ENCODE data around the gene ASB2. TPM values are rescaled to one million over a fixed set of nuclear protein-coding genes. Genes with fewer than 3 reads are reported as not detected.
A peak's percentile ranks its signal among the peaks of the same experiment; 100 is the strongest.

Gene ASB2
- total and polyA plus RNA-seq, 7 experiments from 2014 or later = 0.32 to 63.1 (median 1.4) TPM; not detected in 2

DNA sequence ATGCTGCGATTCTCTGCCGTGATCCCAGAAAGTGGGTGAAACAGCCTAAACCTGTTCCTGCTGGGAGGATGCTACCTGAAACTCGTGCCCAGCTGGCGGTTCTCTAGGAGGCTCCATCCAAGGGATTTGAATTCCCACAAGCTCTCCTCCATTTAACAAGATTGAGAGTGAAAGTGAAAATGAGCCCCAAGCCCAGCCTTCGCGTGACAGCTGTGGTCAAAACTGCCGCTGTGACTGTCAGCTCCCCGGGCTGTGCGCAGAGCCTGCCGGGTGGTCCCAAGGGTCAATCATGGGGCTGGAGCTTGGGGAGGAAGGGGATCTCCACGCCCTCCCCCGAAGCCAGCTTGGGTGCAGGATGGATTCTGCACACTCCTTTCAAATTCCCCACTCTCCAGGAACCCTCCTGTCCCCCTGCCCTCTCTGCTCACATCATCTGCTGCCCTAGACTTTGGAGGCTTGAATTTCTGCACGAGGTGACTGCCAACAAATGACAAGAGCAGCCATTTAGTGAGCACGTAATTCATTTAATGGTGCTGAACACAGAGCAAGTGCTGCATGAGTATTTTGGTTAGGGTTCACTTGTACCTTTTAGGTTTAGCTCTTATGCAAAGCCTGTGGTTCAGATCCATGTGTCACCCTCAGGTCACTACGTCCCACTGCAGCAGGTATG, 5.3 kb downstream of the ASB2 start:
- peak overlapping the region; percentile 82 to 93 (median 89) for H3K4me3 Mint-ChIP-seq

DNA sequence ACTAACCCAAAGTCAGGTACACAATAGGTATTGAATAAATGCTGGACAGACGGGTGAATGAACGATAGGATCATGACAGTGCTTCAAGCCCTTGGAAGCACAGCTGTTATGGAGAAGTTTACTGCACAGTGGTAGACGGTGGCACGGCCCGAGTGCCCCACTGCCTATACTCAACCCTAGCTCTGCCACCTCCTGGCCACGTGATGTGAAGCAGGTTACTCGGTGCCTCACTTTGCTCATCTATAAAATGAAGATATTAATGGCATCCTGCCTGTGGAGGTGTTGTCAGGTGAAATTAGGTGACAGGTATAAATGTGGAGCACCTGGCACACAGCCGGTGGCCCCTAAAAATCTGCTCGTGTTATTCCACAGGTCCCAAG, 5.8 kb downstream of the ASB2 start:
- Histone ChIP-seq H3K4me3 (ENCODE audit: low read length) (peak overlapping the region; percentile 72), H3K9me3 (ENCODE audit: control insufficient read depth in 2 of 3, low read length in 3 of 3) (no peaks in the 10 kb centered on the region), H3K27ac (ENCODE audit: low read depth, low read length) (no peak overlapping the region), H3K36me3 (ENCODE audit: control insufficient read depth in 2 of 3, insufficient read depth in 3 of 3, low read length in 3 of 3) (no peaks in the 10 kb centered on the region), H3K4me1 (ENCODE audit: control insufficient read depth in 2 of 2, insufficient read depth in 2 of 2, low read length in 2 of 2) (peaks cover 13 to 24% of the 10 kb centered on the region in 2 donors), H3K27me3 (ENCODE audit: control insufficient read depth in 2 of 2, insufficient read depth in 2 of 2, low read length in 2 of 2) (no peaks in the 10 kb centered on the region)
- intact Hi-C loops (cut with micrococcal nuclease) = loop anchor here (1.0 to 2.0 kb wide), 5 partner anchors 11 to 31 kb away; no protein-coding TSS in a partner anchor
- peaks cover 0 to 6% (median 1%) of the 10 kb centered on the region in 11 donors for H3K9me3 Mint-ChIP-seq
- ChIA-PET POLR2A (interaction anchor here (0.8 to 3.2 kb wide), 11 partner anchors 8 to 110 kb away, joined by 3 to 32 read pairs (median 3); partner anchors contain the start of genes DDX24 and IFI27L1), CTCF (interaction anchor here (1.1 to 18.5 kb wide), 14 partner anchors 11 to 210 kb away, joined by 3 to 388 read pairs (median 7); partner anchors contain the start of gene OTUB2)
- ATAC-seq = peak; percentile 93
- peaks cover 0 to 28% (median 0%) of the 10 kb centered on the region in 5 donors for H3K36me3 Mint-ChIP-seq
- H3K4me3 Mint-ChIP-seq = peak overlapping the region; percentile 82 to 93 (median 89)
- peaks cover 14 to 91% (median 19%) of the 10 kb centered on the region in 7 donors for H3K4me1 Mint-ChIP-seq
- peak overlapping the region in 8 of 9 donors; percentile 21 to 99 (median 70) for H3K27ac Mint-ChIP-seq
- peaks cover 0 to 2% (median under 1%) of the 10 kb centered on the region in 5 donors for H3K27me3 Mint-ChIP-seq
- peak in 8 of 9 donors; percentile 43 to 63 (median 56) for DNase-seq

More for the DNA sequence above, 5.3 kb downstream of the ASB2 start:
- Mint-ChIP-seq H3K27me3 (peaks cover 0 to 6% (median 6%) of the 10 kb centered on the region in 5 donors), H3K4me1 (peaks cover 17 to 91% (median 23%) of the 10 kb centered on the region in 7 donors), H3K27ac (peak overlapping the region in 7 of 9 donors; percentile 21 to 99 (median 73)), H3K9me3 (peaks cover 0 to 10% (median 6%) of the 10 kb centered on the region in 11 donors), H3K36me3 (peaks cover 0 to 28% (median 4%) of the 10 kb centered on the region in 5 donors)
- CTCF ChIA-PET = interaction anchor here (0.7 to 18.5 kb wide), 15 partner anchors 11 to 210 kb away, joined by 3 to 388 read pairs (median 7); partner anchors contain the start of gene OTUB2
- H3K27ac ChIP-seq (ENCODE audit: low read depth, low read length) = no peak overlapping the region
- peak overlapping the region; percentile 72 for H3K4me3 ChIP-seq (ENCODE audit: low read length)
- intact Hi-C loops (cut with micrococcal nuclease) = loop anchor here (1.0 to 2.0 kb wide), 6 partner anchors 8 to 32 kb away; no protein-coding TSS in a partner anchor
- ATAC-seq (peak; percentile 63), DNase-seq (peak in 5 of 9 donors; percentile 13 to 63 (median 17))
- H3K9me3 ChIP-seq (ENCODE audit: control insufficient read depth in 2 of 3, low read length in 3 of 3) = no peaks in the 10 kb centered on the region
- POLR2A ChIA-PET = interaction anchor here (1.0 to 3.2 kb wide), 10 partner anchors 8 to 110 kb away, joined by 3 to 32 read pairs (median 3); partner anchors contain the start of genes CCDC197, DDX24 and IFI27L1
- H3K4me1 ChIP-seq (ENCODE audit: control insufficient read depth in 2 of 2, insufficient read depth in 2 of 2, low read length in 2 of 2) = peaks cover 15 to 28% of the 10 kb centered on the region in 2 donors
- H3K27me3 ChIP-seq (ENCODE audit: control insufficient read depth in 2 of 2, insufficient read depth in 2 of 2, low read length in 2 of 2) = no peaks in the 10 kb centered on the region
- no peaks in the 10 kb centered on the region for H3K36me3 ChIP-seq (ENCODE audit: control insufficient read depth in 2 of 3, insufficient read depth in 3 of 3, low read length in 3 of 3)

DNA sequence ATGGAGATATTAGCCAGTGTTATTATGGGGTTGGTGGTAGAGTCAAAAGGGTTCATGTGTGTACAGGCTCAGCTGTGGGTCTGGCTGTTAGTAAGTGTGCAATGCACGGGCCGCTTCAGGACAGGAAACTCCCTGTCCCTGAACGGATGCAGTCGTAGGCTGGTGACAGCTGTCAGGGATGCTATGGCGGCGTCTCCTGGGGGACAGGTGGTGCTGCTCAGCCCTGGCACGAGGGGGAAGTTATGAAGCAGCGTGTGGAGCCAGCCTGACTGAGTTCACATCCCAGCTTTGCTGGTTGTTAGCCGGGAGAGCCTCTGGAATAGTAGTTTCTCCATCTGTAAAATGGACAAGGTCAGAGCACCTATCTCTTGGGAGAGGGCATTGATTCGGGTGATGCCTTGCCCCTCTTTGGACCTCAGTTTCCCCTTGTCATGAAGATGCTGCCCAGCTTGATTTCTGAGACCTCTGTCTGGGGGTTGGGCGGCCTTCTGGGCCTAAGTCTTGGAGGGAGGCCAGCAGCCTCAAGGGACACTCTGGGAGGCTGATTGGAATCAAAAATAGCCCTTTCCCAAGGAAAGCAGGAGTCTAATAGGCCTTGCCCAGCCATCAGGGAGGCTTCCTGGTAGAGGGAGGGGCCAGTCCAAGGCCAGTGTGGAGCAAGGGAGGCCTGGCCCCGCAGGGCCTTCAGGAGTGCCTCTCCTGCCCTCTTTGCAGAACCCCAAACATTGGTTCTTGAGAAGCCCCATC, 7.1 kb downstream of the ASB2 start:
- DNase-seq (no peak), ATAC-seq (no peak)
- Mint-ChIP-seq H3K27me3 (no peaks in the 10 kb centered on the region), H3K4me3 (peak overlapping the region in 2 of 10 donors; percentile 51), H3K27ac (peak overlapping the region in 1 of 9 donors; percentile 81), H3K4me1 (peaks cover 14 to 91% (median 23%) of the 10 kb centered on the region in 7 donors), H3K9me3 (peaks cover 0 to 9% (median 0%) of the 10 kb centered on the region in 11 donors), H3K36me3 (peaks cover 0 to 34% (median 0%) of the 10 kb centered on the region in 5 donors)
- intact Hi-C loops (cut with micrococcal nuclease) = no loop called here
- POLR2A ChIA-PET = interaction anchor here (0.9 to 3.2 kb wide), 6 partner anchors 9 to 29 kb away, joined by 3 to 32 read pairs (median 9); no protein-coding TSS in a partner anchor
- Histone ChIP-seq H3K4me1 (ENCODE audit: control insufficient read depth in 2 of 2, insufficient read depth in 2 of 2, low read length in 2 of 2) (peaks cover 13 to 29% of the 10 kb centered on the region in 2 donors), H3K9me3 (ENCODE audit: control insufficient read depth in 2 of 3, low read length in 3 of 3) (no peaks in the 10 kb centered on the region), H3K27me3 (ENCODE audit: control insufficient read depth in 2 of 2, insufficient read depth in 2 of 2, low read length in 2 of 2) (no peaks in the 10 kb centered on the region), H3K27ac (ENCODE audit: low read depth, low read length) (no peak overlapping the region), H3K4me3 (ENCODE audit: low read length) (no peak overlapping the region), H3K36me3 (ENCODE audit: control insufficient read depth in 2 of 3, insufficient read depth in 3 of 3, low read length in 3 of 3) (no peaks in the 10 kb centered on the region)
- CTCF ChIA-PET = interaction anchor here (0.8 to 18.5 kb wide), 4 partner anchors 9 to 35 kb away, joined by 3 to 388 read pairs (median 20); no protein-coding TSS in a partner anchor

DNA sequence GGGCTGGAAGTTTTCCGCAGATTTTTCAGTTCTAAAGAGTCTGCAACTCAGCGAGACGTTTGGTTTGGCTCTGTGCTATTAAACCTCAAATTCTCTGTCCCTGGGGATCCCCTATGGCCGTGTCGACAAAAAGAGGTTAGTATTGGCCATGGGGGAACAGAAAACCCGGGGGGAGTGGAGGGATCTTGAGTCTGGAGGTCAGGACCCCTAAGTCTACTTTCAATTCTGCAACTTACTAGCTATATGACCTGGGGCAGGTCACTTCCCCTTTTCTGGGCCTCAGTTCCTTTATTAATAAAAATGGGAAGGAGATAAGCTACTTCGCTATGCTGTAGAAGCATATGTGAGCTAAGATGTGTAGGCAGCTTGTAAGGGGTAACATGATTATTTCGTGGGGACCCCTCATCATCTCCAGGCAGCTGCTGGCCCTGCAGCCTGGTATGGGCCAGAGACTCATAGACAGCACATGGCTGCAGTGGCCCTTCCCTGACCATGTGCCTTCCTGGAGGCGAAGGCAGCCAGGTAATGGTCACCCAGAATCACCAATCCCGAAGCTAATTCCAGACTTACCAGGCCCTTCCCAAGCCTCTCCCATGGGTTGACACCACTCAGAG, 8.6 kb downstream of the ASB2 start:
- DNase-seq (no peak), ATAC-seq (peak; percentile 10)
- Histone ChIP-seq H3K9me3 (ENCODE audit: control insufficient read depth in 2 of 3, low read length in 3 of 3) (no peaks in the 10 kb centered on the region), H3K4me1 (ENCODE audit: control insufficient read depth in 2 of 2, insufficient read depth in 2 of 2, low read length in 2 of 2) (peaks cover 25 to 44% of the 10 kb centered on the region in 2 donors), H3K4me3 (ENCODE audit: low read length) (no peak overlapping the region), H3K36me3 (ENCODE audit: control insufficient read depth in 2 of 3, insufficient read depth in 3 of 3, low read length in 3 of 3) (no peaks in the 10 kb centered on the region), H3K27me3 (ENCODE audit: control insufficient read depth in 2 of 2, insufficient read depth in 2 of 2, low read length in 2 of 2) (no peaks in the 10 kb centered on the region), H3K27ac (ENCODE audit: low read depth, low read length) (no peak overlapping the region)
- Mint-ChIP-seq H3K36me3 (peaks cover 0 to 39% (median 0%) of the 10 kb centered on the region in 5 donors), H3K4me3 (no peak overlapping the region), H3K4me1 (peaks cover 24 to 91% (median 36%) of the 10 kb centered on the region in 7 donors), H3K9me3 (peaks cover 0 to 9% (median 0%) of the 10 kb centered on the region in 11 donors), H3K27me3 (no peaks in the 10 kb centered on the region), H3K27ac (peak overlapping the region in 1 of 9 donors; percentile 32)
- ChIA-PET POLR2A (interaction anchor here (1.2 to 2.2 kb wide), 6 partner anchors 9 to 28 kb away, joined by 3 to 12 read pairs (median 6); no protein-coding TSS in a partner anchor), CTCF (interaction anchor here (0.6 to 18.5 kb wide), 5 partner anchors 8 to 32 kb away, joined by 3 to 388 read pairs (median 3); no protein-coding TSS in a partner anchor)
- intact Hi-C loops (cut with micrococcal nuclease) = no loop called here

DNA sequence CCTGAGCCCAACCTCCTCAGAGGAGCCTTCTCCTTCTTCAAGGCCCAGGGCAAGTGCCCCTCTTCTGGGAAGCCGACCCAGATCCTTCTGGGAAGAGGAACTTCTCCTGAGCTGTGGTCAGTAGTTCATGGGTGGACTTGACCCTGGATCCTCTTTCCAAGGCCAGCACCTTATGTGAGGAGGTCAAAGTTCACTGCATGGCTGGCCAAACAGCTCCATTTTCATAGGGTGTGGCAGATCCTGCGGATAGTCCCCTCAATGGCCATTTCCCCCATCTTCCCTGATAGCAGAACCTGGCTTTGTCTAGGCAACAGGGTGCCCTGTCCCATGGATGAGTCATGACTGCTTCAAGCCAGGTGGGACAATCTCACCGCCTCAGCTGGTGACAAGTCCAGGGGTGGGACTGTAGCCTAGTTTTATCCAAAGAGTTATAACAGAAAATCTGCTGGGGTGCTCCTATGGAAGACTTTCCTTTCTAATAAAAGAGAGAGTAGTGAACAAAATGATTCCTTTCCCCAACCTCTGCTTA, 10.4 kb downstream of the ASB2 start:
- POLR2A ChIA-PET = interaction anchor here (1.2 kb wide), 1 partner anchor 18 kb away, joined by 3 read pairs; no protein-coding TSS in a partner anchor
- peaks cover 0 to 45% (median 0%) of the 10 kb centered on the region in 5 donors for H3K36me3 Mint-ChIP-seq
- peaks cover 23 to 90% (median 44%) of the 10 kb centered on the region in 7 donors for H3K4me1 Mint-ChIP-seq

More for the DNA sequence above, 10.4 kb downstream of the ASB2 start:
- intact Hi-C loops (cut with micrococcal nuclease) = no loop called here
- Histone ChIP-seq H3K4me3 (ENCODE audit: low read length) (no peak overlapping the region), H3K9me3 (ENCODE audit: control insufficient read depth in 2 of 3, low read length in 3 of 3) (no peaks in the 10 kb centered on the region), H3K27me3 (ENCODE audit: control insufficient read depth in 2 of 2, insufficient read depth in 2 of 2, low read length in 2 of 2) (no peaks in the 10 kb centered on the region), H3K27ac (ENCODE audit: low read depth, low read length) (no peak overlapping the region), H3K4me1 (ENCODE audit: control insufficient read depth in 2 of 2, insufficient read depth in 2 of 2, low read length in 2 of 2) (peaks cover 26 to 56% of the 10 kb centered on the region in 2 donors), H3K36me3 (ENCODE audit: control insufficient read depth in 2 of 3, insufficient read depth in 3 of 3, low read length in 3 of 3) (no peaks in the 10 kb centered on the region)
- no peaks in the 10 kb centered on the region for H3K27me3 Mint-ChIP-seq
- peaks cover 0 to 9% (median 0%) of the 10 kb centered on the region in 11 donors for H3K9me3 Mint-ChIP-seq
- no peak for ATAC-seq
- no peak for DNase-seq
- H3K27ac Mint-ChIP-seq = peak overlapping the region in 2 of 9 donors; percentile 29 to 32
- H3K4me3 Mint-ChIP-seq = no peak overlapping the region
- CTCF ChIA-PET = interaction anchor here (18.5 kb wide), 1 partner anchor 27 kb away, joined by 388 read pairs; no protein-coding TSS in a partner anchor
